WERI-Rb-1 (cell line): ENCODE measurements around the gene CHMP2B.

ENCODE experiments used
- DNase-seq: peaks from one replicate; pipeline ENCODE4 v3.0.0-alpha.2; 2020
- H3K27ac ChIP-seq: fragments of 250-450 bp; sonication (Bioruptor Pico); 2 replicates; pipeline ENCODE4 v1.5.1; 2020; ENCODE audit warnings: mild to moderate bottlenecking, moderate library complexity
- H3K27me3 ChIP-seq: fragments of 250-450 bp; sonication (Bioruptor Pico); 2 replicates; pipeline ENCODE4 v1.5.1; 2021; ENCODE audit warnings: mild to moderate bottlenecking, low read depth, moderate library complexity; ENCODE audit not compliant: insufficient read depth, severe bottlenecking
- H3K36me3 ChIP-seq: fragments of 250-450 bp; sonication (Bioruptor Pico); 2 replicates; pipeline ENCODE4 v1.5.1; 2020; ENCODE audit warnings: mild to moderate bottlenecking, moderate library complexity
- H3K4me3 ChIP-seq: 2 replicates; pipeline ENCODE4 v1.5.1; 2011; ENCODE audit warnings: low read depth, mild to moderate bottlenecking, control low read depth, low read length
- H3K9me3 ChIP-seq: fragments of 250-450 bp; sonication (Bioruptor Pico); 2 replicates; pipeline ENCODE4 v1.5.1; 2021; ENCODE audit warnings: mild to moderate bottlenecking, moderate library complexity; ENCODE audit not compliant: severe bottlenecking
- CTCF ChIP-seq: IDR thresholded peaks from 2 replicates; pipeline ENCODE4 v1.5.1; 2011; ENCODE audit warnings: low read depth, mild to moderate bottlenecking, control low read depth, inconsistent platforms, low read length

Gene CHMP2B

GRCh38 chr3:87200060-87200647, 27.0 kb upstream of the CHMP2B start:
- Histone ChIP-seq H3K4me3 (no peak overlapping the region), H3K9me3 (no peaks in the 10 kb centered on the region), H3K27ac (no peak overlapping the region), H3K27me3 (no peaks in the 10 kb centered on the region), H3K36me3 (no peaks in the 10 kb centered on the region)
- no peak for TF ChIP-seq CTCF
- DNase-seq: no peak

GRCh38 chr3:87201727-87202126, 25.4 kb upstream of the CHMP2B start:
- H3K4me3 ChIP-seq: no peak overlapping the region
- H3K27me3 ChIP-seq: no peaks in the 10 kb centered on the region
- no peaks in the 10 kb centered on the region for H3K36me3 ChIP-seq
- no peak for TF ChIP-seq CTCF
- no peak overlapping the region for H3K27ac ChIP-seq
- H3K9me3 ChIP-seq: no peaks in the 10 kb centered on the region
- DNase-seq: no peak

- no peak for TF ChIP-seq CTCF
- no peaks in the 10 kb centered on the region for H3K36me3 ChIP-seq
- H3K9me3 ChIP-seq: no peaks in the 10 kb centered on the region
- no peak overlapping the region for H3K4me3 ChIP-seq
- no peaks in the 10 kb centered on the region for H3K27me3 ChIP-seq
- DNase-seq: no peak
- no peak overlapping the region for H3K27ac ChIP-seq
These were observed 23.3 kb upstream of the CHMP2B start for GRCh38 chr3:87203809-87204208.

- no peak overlapping the region for H3K27ac ChIP-seq
- TF ChIP-seq CTCF: no peak
These were observed 21.0 kb upstream of the CHMP2B start for GRCh38 chr3:87206070-87206469.

GRCh38 chr3:87206635-87207034, 20.5 kb upstream of the CHMP2B start:
- no peak overlapping the region for H3K4me3 ChIP-seq
- no peaks in the 10 kb centered on the region for H3K9me3 ChIP-seq
- DNase-seq: no peak
- TF ChIP-seq CTCF: no peak
- no peaks in the 10 kb centered on the region for H3K27me3 ChIP-seq
- no peak overlapping the region for H3K27ac ChIP-seq
- no peaks in the 10 kb centered on the region for H3K36me3 ChIP-seq

More at GRCh38 chr3:87206070-87206469, 21.0 kb upstream of the CHMP2B start:
- Histone ChIP-seq H3K27me3 (no peaks in the 10 kb centered on the region), H3K4me3 (no peak overlapping the region), H3K9me3 (no peaks in the 10 kb centered on the region), H3K36me3 (no peaks in the 10 kb centered on the region)
- no peak for DNase-seq

GRCh38 chr3:87207460-87207859, 19.6 kb upstream of the CHMP2B start:
- no peak overlapping the region for H3K4me3 ChIP-seq
- no peaks in the 10 kb centered on the region for H3K27me3 ChIP-seq
- no peaks in the 10 kb centered on the region for H3K36me3 ChIP-seq
- no peak overlapping the region for H3K27ac ChIP-seq
- no peak for DNase-seq
- no peak for TF ChIP-seq CTCF
- no peaks in the 10 kb centered on the region for H3K9me3 ChIP-seq
